Nephron (organoid): Measurements from ENCODE around the gene NDUFA11.

Experiments used
- H3K27ac Mint-ChIP-seq, 3 experiments: 2 replicates each; pipeline ENCODE4 v1.8.0; 2020; ENCODE audit warnings: mixed read lengths in 3 of 3, mild to moderate bottlenecking in 2 of 3, moderate library complexity in 1 of 3
- H3K27me3 Mint-ChIP-seq: 2 replicates; pipeline ENCODE4 v1.8.0; 2021; ENCODE audit warnings: low read depth, mild to moderate bottlenecking, moderate library complexity, mixed read lengths
- H3K36me3 Mint-ChIP-seq: 2 replicates; pipeline ENCODE4 v1.8.0; 2020; ENCODE audit warnings: low read depth, mixed read lengths
- H3K4me1 Mint-ChIP-seq: 2 replicates; pipeline ENCODE4 v1.8.0; 2020; ENCODE audit warnings: mixed read lengths
- H3K4me3 Mint-ChIP-seq, 3 experiments: 2 replicates each; pipeline ENCODE4 v1.8.0; 2020; ENCODE audit warnings: mild to moderate bottlenecking in 3 of 3, mixed read lengths in 3 of 3, moderate library complexity in 2 of 3
- H3K9me3 Mint-ChIP-seq: 2 replicates; pipeline ENCODE4 v1.8.0; 2020; ENCODE audit warnings: mixed read lengths
- TF ChIP-seq, protein P1 (sequence below), 3 experiments: fragments of 200-600 bp; sonication (generic); IDR thresholded peaks; one replicate each; pipeline ENCODE4 v1.5.0; 2021; ENCODE audit warnings: antibody characterized with exemption in 3 of 3; ENCODE audit not compliant: unreplicated experiment in 3 of 3

Gene NDUFA11

DNA sequence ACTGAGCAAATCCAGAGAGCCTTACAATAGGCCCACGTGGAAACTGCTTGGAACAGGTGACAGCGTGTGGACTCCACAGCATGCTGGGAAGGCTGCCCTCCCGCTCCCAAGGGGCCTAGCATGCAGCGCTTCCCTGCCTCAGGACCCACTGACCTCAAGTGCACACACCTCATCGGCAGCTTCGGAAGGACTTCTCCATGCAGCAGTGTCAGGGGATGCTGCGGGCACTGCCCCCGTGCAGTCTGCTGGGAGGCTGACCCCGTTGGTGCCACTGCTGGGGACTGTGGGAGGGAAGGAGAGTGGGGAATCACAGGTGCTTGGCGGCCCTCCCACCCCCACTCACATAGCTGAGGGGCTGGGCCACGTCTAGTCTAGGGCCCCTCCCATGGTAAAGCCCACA, 27.7 kb upstream of the NDUFA11 start:
- peaks cover 54% of the 10 kb centered on the region for H3K4me1 Mint-ChIP-seq
- H3K36me3 Mint-ChIP-seq: peaks cover 57% of the 10 kb centered on the region
- no peaks in the 10 kb centered on the region for H3K9me3 Mint-ChIP-seq
- peaks cover 3% of the 10 kb centered on the region for H3K27me3 Mint-ChIP-seq
- TF ChIP-seq, protein P1, sequence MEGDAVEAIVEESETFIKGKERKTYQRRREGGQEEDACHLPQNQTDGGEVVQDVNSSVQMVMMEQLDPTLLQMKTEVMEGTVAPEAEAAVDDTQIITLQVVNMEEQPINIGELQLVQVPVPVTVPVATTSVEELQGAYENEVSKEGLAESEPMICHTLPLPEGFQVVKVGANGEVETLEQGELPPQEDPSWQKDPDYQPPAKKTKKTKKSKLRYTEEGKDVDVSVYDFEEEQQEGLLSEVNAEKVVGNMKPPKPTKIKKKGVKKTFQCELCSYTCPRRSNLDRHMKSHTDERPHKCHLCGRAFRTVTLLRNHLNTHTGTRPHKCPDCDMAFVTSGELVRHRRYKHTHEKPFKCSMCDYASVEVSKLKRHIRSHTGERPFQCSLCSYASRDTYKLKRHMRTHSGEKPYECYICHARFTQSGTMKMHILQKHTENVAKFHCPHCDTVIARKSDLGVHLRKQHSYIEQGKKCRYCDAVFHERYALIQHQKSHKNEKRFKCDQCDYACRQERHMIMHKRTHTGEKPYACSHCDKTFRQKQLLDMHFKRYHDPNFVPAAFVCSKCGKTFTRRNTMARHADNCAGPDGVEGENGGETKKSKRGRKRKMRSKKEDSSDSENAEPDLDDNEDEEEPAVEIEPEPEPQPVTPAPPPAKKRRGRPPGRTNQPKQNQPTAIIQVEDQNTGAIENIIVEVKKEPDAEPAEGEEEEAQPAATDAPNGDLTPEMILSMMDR (IDR thresholded peaks at IDR 0.05; ENCODE audit: unreplicated experiment in 3 of 3): no peak
- H3K27ac Mint-ChIP-seq: peak overlapping the region in 2 of 3 experiments; percentile 47 to 81
- no peak overlapping the region for H3K4me3 Mint-ChIP-seq

- H3K4me1 Mint-ChIP-seq: peaks cover 38% of the 10 kb centered on the region
- H3K27me3 Mint-ChIP-seq: peaks cover 3% of the 10 kb centered on the region
- no peaks in the 10 kb centered on the region for H3K9me3 Mint-ChIP-seq
- H3K27ac Mint-ChIP-seq: peak overlapping the region in 1 of 3 experiments; percentile 30
- no peak overlapping the region for H3K4me3 Mint-ChIP-seq
- TF ChIP-seq, protein P1 (IDR thresholded peaks at IDR 0.05; ENCODE audit: unreplicated experiment in 3 of 3): no peak
- peaks cover 54% of the 10 kb centered on the region for H3K36me3 Mint-ChIP-seq
Observed at GRCh38 chr19:5929625-5930024, 26.0 kb upstream of the NDUFA11 start.

GRCh38 chr19:5929179-5929578, 25.6 kb upstream of the NDUFA11 start:
- Mint-ChIP-seq H3K36me3 (peaks cover 56% of the 10 kb centered on the region), H3K9me3 (no peaks in the 10 kb centered on the region), H3K4me3 (no peak overlapping the region), H3K27ac (peak overlapping the region in 2 of 3 experiments; percentile 30 to 84), H3K4me1 (peaks cover 33% of the 10 kb centered on the region), H3K27me3 (peaks cover 3% of the 10 kb centered on the region)
- TF ChIP-seq, protein P1 (IDR thresholded peaks at IDR 0.05; ENCODE audit: unreplicated experiment in 3 of 3): no peak

DNA sequence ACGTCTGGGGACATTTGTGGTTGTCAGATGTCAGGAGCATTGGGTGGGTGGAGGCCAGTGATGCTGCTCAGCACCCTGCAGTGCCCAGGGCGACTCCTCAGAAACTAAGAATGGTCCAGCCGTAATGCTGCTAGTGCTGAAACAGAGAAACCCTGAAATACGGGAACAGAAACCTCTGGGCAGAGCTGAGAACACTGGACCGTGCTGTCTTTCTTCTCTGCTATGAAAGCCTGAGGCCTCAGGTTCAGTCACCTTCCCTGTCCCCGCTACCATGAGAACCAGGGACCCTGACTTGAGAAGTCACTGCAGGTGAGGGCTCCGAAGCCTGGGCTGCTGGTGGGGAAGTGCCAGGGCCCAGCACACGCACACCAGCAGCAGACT, 23.8 kb upstream of the NDUFA11 start:
- Mint-ChIP-seq H3K27me3 (no peaks in the 10 kb centered on the region), H3K9me3 (no peaks in the 10 kb centered on the region), H3K4me1 (peaks cover 19% of the 10 kb centered on the region), H3K27ac (peak overlapping the region in 2 of 3 experiments; percentile 80 to 84), H3K36me3 (peaks cover 65% of the 10 kb centered on the region), H3K4me3 (no peak overlapping the region)
- TF ChIP-seq, protein P1 (IDR thresholded peaks at IDR 0.05; ENCODE audit: unreplicated experiment in 3 of 3): no peak

- peaks cover 15% of the 10 kb centered on the region for H3K4me1 Mint-ChIP-seq
- H3K36me3 Mint-ChIP-seq: peaks cover 65% of the 10 kb centered on the region
- H3K27me3 Mint-ChIP-seq: no peaks in the 10 kb centered on the region
- TF ChIP-seq, protein P1 (IDR thresholded peaks at IDR 0.05; ENCODE audit: unreplicated experiment in 3 of 3): no peak
- no peaks in the 10 kb centered on the region for H3K9me3 Mint-ChIP-seq
- no peak overlapping the region for H3K4me3 Mint-ChIP-seq
- H3K27ac Mint-ChIP-seq: peak overlapping the region; percentile 63 to 80 (median 77)
Observed at GRCh38 chr19:5926641-5927440, 23.3 kb upstream of the NDUFA11 start.
